ENCODE measurements around the gene SLC2A9.

GRCh38 chr4:10034612-10035104 is 13.4 kb upstream of the SLC2A9 start:
- TF ChIP-seq, protein P1, sequence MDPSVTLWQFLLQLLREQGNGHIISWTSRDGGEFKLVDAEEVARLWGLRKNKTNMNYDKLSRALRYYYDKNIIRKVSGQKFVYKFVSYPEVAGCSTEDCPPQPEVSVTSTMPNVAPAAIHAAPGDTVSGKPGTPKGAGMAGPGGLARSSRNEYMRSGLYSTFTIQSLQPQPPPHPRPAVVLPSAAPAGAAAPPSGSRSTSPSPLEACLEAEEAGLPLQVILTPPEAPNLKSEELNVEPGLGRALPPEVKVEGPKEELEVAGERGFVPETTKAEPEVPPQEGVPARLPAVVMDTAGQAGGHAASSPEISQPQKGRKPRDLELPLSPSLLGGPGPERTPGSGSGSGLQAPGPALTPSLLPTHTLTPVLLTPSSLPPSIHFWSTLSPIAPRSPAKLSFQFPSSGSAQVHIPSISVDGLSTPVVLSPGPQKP (IDR thresholded peaks at IDR 0.05; ENCODE audit: borderline replicate concordance, low read depth, low read length), result no peak
- no peak for TF ChIP-seq CTCF (conservative IDR thresholded peaks at IDR 0.05; ENCODE audit: low read depth, low read length)
- no peak for TF ChIP-seq USF2 (IDR thresholded peaks at IDR 0.05; ENCODE audit: low read depth, low read length)
- TF ChIP-seq BHLHE40 (IDR thresholded peaks at IDR 0.05; ENCODE audit: low read depth, low read length), result no peak
- TF ChIP-seq MAFK (IDR thresholded peaks at IDR 0.05; ENCODE audit: low read depth, low read length), result no peak
- no peak for TF ChIP-seq POLR2A (IDR thresholded peaks at IDR 0.05; ENCODE audit: low read depth, low read length)
- TF ChIP-seq RFX5 (IDR thresholded peaks at IDR 0.05; ENCODE audit: low read depth, low read length), result no peak
- no peak for TF ChIP-seq SMC3 (IDR thresholded peaks at IDR 0.05; ENCODE audit: low read depth, low read length)
- TF ChIP-seq CEBPB (IDR thresholded peaks at IDR 0.05; ENCODE audit: low read depth, low read length), result no peak
